ENCODE data around the gene TNRC18. TPM values are rescaled to one million over a fixed set of nuclear protein-coding genes. Genes with fewer than 3 reads are reported as not detected.

The TNRC18 gene
- total RNA-seq, 4 donors from 2014 or later: 87.6 to 218 (median 124) TPM

GRCh38 chr7:5443678-5444077, 20.0 kb upstream of the TNRC18 start:
- H3K9me3 ChIP-seq: no peaks in the 10 kb centered on the region
- TF ChIP-seq CTCF (IDR thresholded peaks at IDR 0.05) (no peak), EP300 (IDR thresholded peaks at IDR 0.05) (no peak), POLR2AphosphoS5 (IDR thresholded peaks at IDR 0.05) (no peak), POLR2A (IDR thresholded peaks at IDR 0.05) (no peak)
- no peaks in the 10 kb centered on the region for H3K27me3 ChIP-seq
- peaks cover 0 to 28% (median 0%) of the 10 kb centered on the region in 3 donors for H3K4me1 ChIP-seq
- no peak overlapping the region for H3K4me3 ChIP-seq
- ATAC-seq: no peak
- WGBS, 2 donors (ENCODE audit: low coverage in 1 of 2): 77% methylated on average over 4 of the region's 16 CpGs; no CpG with 5 or more reads in 1 of the 2 donors
- H3K27ac ChIP-seq: no peak overlapping the region
- no peaks in the 10 kb centered on the region for H3K36me3 ChIP-seq

GRCh38 chr7:5442757-5443305, 19.2 kb upstream of the TNRC18 start:
- ATAC-seq: no peak
- TF ChIP-seq POLR2AphosphoS5 (IDR thresholded peaks at IDR 0.05) (no peak), EP300 (IDR thresholded peaks at IDR 0.05) (no peak), POLR2A (IDR thresholded peaks at IDR 0.05) (no peak), CTCF (IDR thresholded peaks at IDR 0.05) (no peak)
- WGBS, 2 donors (ENCODE audit: low coverage in 1 of 2): 98% methylated on average over 5 of the region's 20 CpGs; no CpG with 5 or more reads in 1 of the 2 donors

GRCh38 chr7:5441840-5442503, 18.3 kb upstream of the TNRC18 start:
- Histone ChIP-seq H3K36me3 (peaks cover 0 to 7% of the 10 kb centered on the region in 2 donors), H3K27me3 (no peaks in the 10 kb centered on the region), H3K9me3 (peaks cover 0 to 10% (median 0%) of the 10 kb centered on the region in 3 donors), H3K4me3 (no peak overlapping the region), H3K27ac (no peak overlapping the region), H3K4me1 (peaks cover 0 to 34% (median 0%) of the 10 kb centered on the region in 3 donors)
- 75% methylated on average over 6 of the region's 11 CpGs; no CpG with 5 or more reads in 1 of the 2 donors for WGBS, 2 donors (ENCODE audit: low coverage in 1 of 2)
- ATAC-seq: no peak
- TF ChIP-seq POLR2A (IDR thresholded peaks at IDR 0.05) (no peak), POLR2AphosphoS5 (IDR thresholded peaks at IDR 0.05) (no peak), CTCF (IDR thresholded peaks at IDR 0.05) (no peak), EP300 (IDR thresholded peaks at IDR 0.05) (no peak)

More at GRCh38 chr7:5442757-5443305, 19.2 kb upstream of the TNRC18 start:
- Histone ChIP-seq H3K9me3 (peaks cover 0 to 1% (median 0%) of the 10 kb centered on the region in 3 donors), H3K4me3 (no peak overlapping the region), H3K27me3 (no peaks in the 10 kb centered on the region), H3K36me3 (peaks cover 0 to under 1% of the 10 kb centered on the region in 2 donors), H3K4me1 (peaks cover 0 to 31% (median 0%) of the 10 kb centered on the region in 3 donors), H3K27ac (no peak overlapping the region)

GRCh38 chr7:5439572-5440496, 16.2 kb upstream of the TNRC18 start:
- Histone ChIP-seq H3K27me3 (no peaks in the 10 kb centered on the region), H3K4me1 (peaks cover 0 to 24% (median 0%) of the 10 kb centered on the region in 3 donors), H3K4me3 (no peak overlapping the region), H3K36me3 (peaks cover 0 to 7% of the 10 kb centered on the region in 2 donors), H3K9me3 (peaks cover 0 to 10% (median 0%) of the 10 kb centered on the region in 3 donors), H3K27ac (no peak overlapping the region)
- no peak for ATAC-seq
- no peak for TF ChIP-seq POLR2A (IDR thresholded peaks at IDR 0.05)
- no peak for TF ChIP-seq POLR2AphosphoS5 (IDR thresholded peaks at IDR 0.05)
- TF ChIP-seq CTCF (IDR thresholded peaks at IDR 0.05): no peak
- TF ChIP-seq EP300 (IDR thresholded peaks at IDR 0.05): no peak
- 80 to 95% methylated on average over 1 to 3 of the region's 24 CpGs for WGBS, 2 donors (ENCODE audit: low coverage in 1 of 2)
